CD4-positive, alpha-beta T cell treated with Interleukin-6 for 4 hours (primary cell): ENCODE results near the gene SLC1A2.
A peak's percentile ranks its signal among the peaks of the same experiment; 100 is the strongest.

ENCODE experiments used
- DNase-seq: peaks from one replicate; pipeline ENCODE4 v3.0.0-alpha.2; 2020; ENCODE audit warnings: mixed read lengths

SLC1A2 gene

GRCh38 chr11:35412285-35412684, 7.1 kb downstream of the SLC1A2 start:
- DNase-seq: no peak

GRCh38 chr11:35407041-35407440, 12.3 kb downstream of the SLC1A2 start:
- no peak for DNase-seq

- DNase-seq: peak; percentile 31
Measured at GRCh38 chr11:35404388-35404775, 15.0 kb downstream of the SLC1A2 start.

GRCh38 chr11:35403765-35404387, 15.5 kb downstream of the SLC1A2 start:
- DNase-seq: no peak

- DNase-seq: no peak
Measured at GRCh38 chr11:35402751-35403660, 16.4 kb downstream of the SLC1A2 start.

DNA sequence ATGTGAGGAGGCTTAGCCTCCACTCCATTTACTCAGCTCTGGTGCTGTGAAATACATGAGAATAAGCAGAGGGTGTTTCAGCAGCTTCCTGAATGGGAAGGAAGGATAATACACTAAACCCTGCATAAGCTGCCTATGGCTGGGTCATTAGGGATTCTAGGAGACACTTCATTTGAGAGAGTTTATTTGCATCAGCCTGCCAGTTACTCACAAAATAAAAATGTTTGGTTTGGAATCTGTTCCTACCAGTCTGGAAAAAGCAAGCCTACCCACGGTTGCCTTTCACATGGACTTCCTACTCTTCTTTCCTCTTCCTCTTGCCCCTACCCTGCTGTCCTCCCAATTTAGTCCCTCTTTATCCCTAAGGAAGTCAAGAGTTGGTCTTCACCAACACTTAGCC, 20.5 kb downstream of the SLC1A2 start:
- DNase-seq: no peak

GRCh38 chr11:35394941-35395340, 24.4 kb downstream of the SLC1A2 start:
- no peak for DNase-seq

GRCh38 chr11:35393098-35393497, 26.3 kb downstream of the SLC1A2 start:
- no peak for DNase-seq

DNA sequence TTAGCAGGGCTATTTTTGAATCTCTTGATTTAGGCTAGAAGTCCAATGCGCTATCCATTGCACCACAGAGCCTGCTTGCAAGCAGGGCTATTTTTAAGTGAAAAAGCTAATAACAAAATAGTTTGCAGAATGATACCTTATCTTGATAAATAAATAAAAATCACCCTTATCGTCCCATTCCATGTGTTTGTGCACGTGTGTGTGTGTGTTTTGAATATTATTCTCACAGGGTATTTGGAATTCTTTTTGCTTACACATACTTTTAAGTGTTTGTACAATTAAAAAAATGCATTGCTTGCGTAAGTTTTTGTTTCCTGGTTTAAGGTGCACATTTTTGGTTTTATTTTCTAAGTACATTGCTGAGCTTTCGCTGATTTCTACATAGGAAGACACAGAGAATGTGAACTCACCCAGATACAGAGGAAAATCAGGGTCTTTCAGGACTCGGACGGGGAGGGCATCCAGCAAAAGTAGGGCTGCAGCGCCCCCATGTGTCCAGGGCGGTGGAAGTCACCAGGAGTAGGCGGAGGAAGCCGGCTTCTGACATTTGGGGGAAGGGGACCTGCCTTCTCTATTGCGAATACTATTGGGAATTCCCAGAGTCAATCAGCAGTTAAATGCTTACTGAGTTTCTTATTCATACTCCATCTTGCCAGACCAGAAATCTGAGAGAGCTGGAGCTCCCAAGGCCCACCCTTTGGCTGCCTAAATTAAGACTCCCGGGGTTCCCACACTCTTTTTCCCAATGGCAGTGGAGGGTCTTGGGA, 27.3 kb downstream of the SLC1A2 start:
- DNase-seq: peak; percentile 92

- peak; percentile 20 for DNase-seq
Measured at GRCh38 chr11:35390737-35391682, 28.3 kb downstream of the SLC1A2 start.

GRCh38 chr11:35389897-35390465, 29.4 kb downstream of the SLC1A2 start:
- no peak for DNase-seq

DNA sequence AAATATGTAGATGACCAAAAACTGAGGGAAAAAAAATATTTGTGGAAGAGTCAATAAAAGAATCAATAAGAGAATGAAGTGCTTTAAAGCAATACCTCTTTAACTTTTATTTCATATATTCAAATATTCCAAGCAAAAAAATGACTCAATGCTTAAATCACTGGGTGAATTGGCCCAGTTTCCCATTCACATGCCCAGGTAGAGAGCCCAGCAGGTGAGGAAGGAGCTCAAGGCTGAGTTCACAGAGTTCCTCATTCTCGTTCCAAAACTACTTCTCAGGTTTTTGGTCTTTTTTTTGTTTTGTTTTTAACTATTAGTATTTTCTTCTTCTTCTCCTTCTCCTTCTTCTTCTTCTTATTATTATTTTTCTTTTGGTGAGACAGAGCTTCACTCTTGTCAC, 30.2 kb downstream of the SLC1A2 start:
- DNase-seq: no peak

DNA sequence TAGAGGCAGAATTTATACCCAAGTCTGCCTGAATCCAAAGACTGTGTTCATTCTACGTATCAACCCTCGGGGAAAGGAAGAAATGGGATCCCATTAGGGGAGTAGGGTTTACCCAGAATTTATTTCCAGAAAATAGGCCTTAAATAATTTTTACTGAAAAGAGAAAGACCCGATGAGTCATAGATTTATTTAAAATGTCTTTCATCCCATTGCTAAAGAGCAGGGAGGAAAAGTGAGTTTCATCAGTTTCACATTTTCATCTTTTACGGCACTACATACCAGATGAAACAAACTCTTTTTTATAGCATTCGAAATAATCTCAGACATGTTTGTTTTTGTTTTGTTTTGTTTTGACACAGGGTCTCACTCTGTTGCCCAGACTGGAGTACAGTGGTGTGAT, 31.3 kb downstream of the SLC1A2 start:
- DNase-seq: no peak

DNA sequence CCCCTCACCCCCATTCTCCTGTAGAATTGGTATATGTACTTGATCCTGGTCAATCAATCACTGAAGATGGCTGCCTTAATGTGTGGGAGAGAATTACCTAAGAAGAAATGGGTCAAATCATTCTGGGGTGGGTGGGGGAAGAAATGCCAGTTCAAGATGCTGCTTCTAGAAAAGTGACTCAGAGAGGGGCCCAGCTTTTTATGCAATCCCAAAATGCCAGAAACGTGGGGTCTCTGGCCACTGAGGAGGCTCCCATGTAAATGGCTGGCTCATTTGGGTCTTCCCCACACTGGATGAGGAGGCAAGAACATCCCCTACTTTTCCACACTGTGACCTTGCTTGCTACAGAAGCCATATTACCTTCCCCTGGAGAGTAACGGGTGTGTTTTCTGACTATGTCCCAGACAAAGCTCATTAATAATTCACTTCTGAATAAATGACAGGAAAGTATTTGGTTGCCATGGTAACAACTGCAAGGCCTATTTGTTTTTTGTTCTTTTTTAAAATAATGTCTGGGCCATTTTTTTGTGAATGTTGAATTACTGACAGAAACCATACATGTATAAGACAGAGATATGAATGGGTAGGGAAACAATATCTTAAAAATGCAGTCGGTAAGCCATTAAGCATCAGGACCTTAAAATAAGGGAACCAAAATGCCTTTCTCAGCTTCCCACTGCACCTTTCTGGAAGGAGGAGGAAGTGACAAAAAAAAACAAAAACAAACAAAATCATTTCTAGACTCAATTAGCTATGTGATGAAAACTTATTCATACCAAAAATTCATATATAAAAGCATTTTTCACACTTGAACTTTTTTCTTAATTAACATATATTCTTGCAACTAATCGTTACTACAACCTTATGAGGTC, 32.0 kb downstream of the SLC1A2 start:
- no peak for DNase-seq

DNA sequence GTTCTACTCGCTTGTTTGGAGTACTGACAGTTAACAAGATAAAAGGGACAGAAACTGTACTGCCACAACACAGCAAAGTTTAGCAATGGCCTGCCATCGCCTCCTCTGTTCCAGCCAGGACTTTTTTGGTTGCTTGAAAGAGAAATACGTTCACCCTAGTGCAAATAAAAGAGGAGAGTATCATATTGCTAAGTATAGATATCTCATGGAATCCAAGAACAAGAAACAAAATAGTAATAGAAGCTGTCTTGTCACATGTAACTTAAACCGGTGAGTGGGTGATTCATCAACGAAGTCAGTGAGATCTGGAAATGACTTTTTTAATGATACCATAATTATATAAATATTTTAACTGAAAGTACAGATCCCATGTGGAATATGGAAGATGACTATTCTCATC, 35.4 kb downstream of the SLC1A2 start:
- no peak for DNase-seq

- DNase-seq: no peak
Measured at GRCh38 chr11:35381709-35382322, 37.5 kb downstream of the SLC1A2 start.

GRCh38 chr11:35380603-35381002, 38.8 kb downstream of the SLC1A2 start:
- no peak for DNase-seq

- no peak for DNase-seq
Measured at GRCh38 chr11:35377262-35377661, 42.1 kb downstream of the SLC1A2 start.

DNA sequence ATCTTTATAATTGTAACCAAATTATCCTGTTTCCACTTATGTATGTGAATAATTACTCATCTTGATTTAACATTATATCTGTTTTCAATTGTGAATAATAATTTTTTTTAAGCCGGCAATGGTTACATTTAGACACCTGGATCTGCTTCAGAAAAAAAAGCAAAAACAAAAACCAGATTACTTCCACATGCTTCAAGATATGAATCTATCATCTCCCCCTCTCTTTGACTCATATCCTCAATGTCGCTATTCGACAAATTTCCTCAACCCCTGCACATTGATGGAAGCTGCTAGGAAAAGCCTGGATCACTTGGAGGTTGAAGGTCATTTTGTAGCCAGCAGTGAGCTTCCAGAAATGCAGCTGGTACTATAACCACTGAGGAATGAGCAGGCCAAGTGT, 42.7 kb downstream of the SLC1A2 start:
- no peak for DNase-seq

GRCh38 chr11:35376118-35376510, 43.2 kb downstream of the SLC1A2 start:
- no peak for DNase-seq
